ENCODE results near the gene PTPN22. TPM values are rescaled to one million over a fixed set of nuclear protein-coding genes. Genes with fewer than 3 reads are reported as not detected.
A peak's percentile ranks its signal among the peaks of the same experiment; 100 is the strongest.

PTPN22 gene
- total and polyA plus RNA-seq, 9 of the 15 experiments (the other 6 are each of a cell fraction or from before 2014, with no cell fraction given), result 0.45 to 4.6 (median 1.1) TPM

GRCh38 chr1:113904293-113904673 is 32.8 kb upstream of the PTPN22 start (continued):
- TF ChIP-seq GTF3C2 (IDR thresholded peaks at IDR 0.05; ENCODE audit: borderline replicate concordance, extremely low read depth, insufficient read length) (no peak), CEBPB (tag; IDR thresholded peaks at IDR 0.05) (peak; percentile 44; the same call in 1 of the 2 replicates), ZNF583 (CRISPR knock-in tag; IDR thresholded peaks at IDR 0.05) (peak; percentile 67; the same call in 1 of the 2 replicates), DMBX1 (CRISPR knock-in tag; IDR thresholded peaks at IDR 0.05; ENCODE audit: borderline replicate concordance) (0 out of 2 replicates have a peak, but pooled peaks have one; percentile 41), JUNB (CRISPR knock-in tag; conservative IDR thresholded peaks at IDR 0.05) (peak; percentile 32), ZNF197 (CRISPR knock-in tag; IDR thresholded peaks at IDR 0.05; ENCODE audit: low read depth) (peak; percentile 17; the same call in 1 of the 2 replicates), ZNF134 (CRISPR knock-in tag; conservative IDR thresholded peaks at IDR 0.05) (peak; percentile 63), PRDM10 (IDR thresholded peaks at IDR 0.05; ENCODE audit: partially characterized antibody) (peak; percentile 5), NKRF (IDR thresholded peaks at IDR 0.05; ENCODE audit: borderline replicate concordance) (no peak; the same call in 1 of the 2 replicates), HDAC1 (IDR thresholded peaks at IDR 0.05) (peak in 1 of 2 experiments; percentile 76; a peak in 2 of 4 replicates), ZBTB11 (CRISPR knock-in tag; IDR thresholded peaks at IDR 0.05) (peak in 1 of 3 experiments; percentile 71; a peak in 1 of 6 replicates), E2F3 (CRISPR knock-in tag; IDR thresholded peaks at IDR 0.05) (0 out of 2 replicates have a peak, but pooled peaks have one; percentile 33), CREB3 (tag; conservative IDR thresholded peaks at IDR 0.05; ENCODE audit: low read depth) (no peak)

Data from K562 (cell line).